Measurements from ENCODE around the gene SFMBT1. TPM values are rescaled to one million over a fixed set of nuclear protein-coding genes. Genes with fewer than 3 reads are reported as not detected.

Gene SFMBT1
- total RNA-seq, 4 donors from 2014 or later = 16.1 to 45.4 (median 23.0) TPM

- no peaks in the 10 kb centered on the region for H3K9me3 ChIP-seq
- TF ChIP-seq POLR2A (IDR thresholded peaks at IDR 0.05) = no peak
- no peak for TF ChIP-seq CTCF (IDR thresholded peaks at IDR 0.05)
- H3K27me3 ChIP-seq = no peaks in the 10 kb centered on the region
- no peaks in the 10 kb centered on the region for H3K4me1 ChIP-seq
- no peak overlapping the region for H3K4me3 ChIP-seq
- no peaks in the 10 kb centered on the region for H3K36me3 ChIP-seq
- no peak for DNase-seq
- H3K27ac ChIP-seq = no peak overlapping the region
Observed at GRCh38 chr3:53009826-53010539, 35.9 kb downstream of the SFMBT1 start.

GRCh38 chr3:53008932-53009331 lies 36.9 kb downstream of the SFMBT1 start:
- H3K27ac ChIP-seq = no peak overlapping the region
- H3K9me3 ChIP-seq = no peaks in the 10 kb centered on the region
- H3K27me3 ChIP-seq = no peaks in the 10 kb centered on the region
- TF ChIP-seq CTCF (IDR thresholded peaks at IDR 0.05) (no peak), POLR2A (IDR thresholded peaks at IDR 0.05) (no peak)
- no peaks in the 10 kb centered on the region for H3K4me1 ChIP-seq
- DNase-seq = no peak
- H3K4me3 ChIP-seq = no peak overlapping the region
- H3K36me3 ChIP-seq = no peaks in the 10 kb centered on the region

- TF ChIP-seq CTCF (IDR thresholded peaks at IDR 0.05) = no peak
- no peak for TF ChIP-seq POLR2A (IDR thresholded peaks at IDR 0.05)
- H3K27ac ChIP-seq = no peak overlapping the region
- H3K4me3 ChIP-seq = no peak overlapping the region
- no peaks in the 10 kb centered on the region for H3K36me3 ChIP-seq
- no peaks in the 10 kb centered on the region for H3K27me3 ChIP-seq
- DNase-seq = no peak
- no peaks in the 10 kb centered on the region for H3K9me3 ChIP-seq
- H3K4me1 ChIP-seq = no peaks in the 10 kb centered on the region
Observed at GRCh38 chr3:53005854-53006513, 39.9 kb downstream of the SFMBT1 start.

GRCh38 chr3:53005338-53005737 lies 40.5 kb downstream of the SFMBT1 start:
- DNase-seq = no peak
- Histone ChIP-seq H3K27ac (no peak overlapping the region), H3K9me3 (no peaks in the 10 kb centered on the region), H3K27me3 (no peaks in the 10 kb centered on the region), H3K4me3 (no peak overlapping the region), H3K36me3 (no peaks in the 10 kb centered on the region), H3K4me1 (no peaks in the 10 kb centered on the region)
- TF ChIP-seq POLR2A (IDR thresholded peaks at IDR 0.05) (no peak), CTCF (IDR thresholded peaks at IDR 0.05) (no peak)

GRCh38 chr3:53003320-53003719 lies 42.6 kb downstream of the SFMBT1 start:
- Histone ChIP-seq H3K4me3 (no peak overlapping the region), H3K27ac (no peak overlapping the region), H3K9me3 (no peaks in the 10 kb centered on the region), H3K36me3 (no peaks in the 10 kb centered on the region), H3K4me1 (no peaks in the 10 kb centered on the region), H3K27me3 (no peaks in the 10 kb centered on the region)
- no peak for TF ChIP-seq CTCF (IDR thresholded peaks at IDR 0.05)
- TF ChIP-seq POLR2A (IDR thresholded peaks at IDR 0.05) = no peak
- no peak for DNase-seq

Measured in Peyer's patch (tissue), 4 donors.